D721Med (cell line): Measurements from ENCODE around the gene CHCHD2.
A peak's percentile ranks its signal among the peaks of the same experiment; 100 is the strongest.
"Not testable (repeated sequence)": the region's sequence is repeated elsewhere in the genome, so short reads cannot be mapped to it uniquely, and the experiment has no call there.

Experiments
- DNase-seq: peaks from one replicate; pipeline ENCODE4 v3.0.0; 2011; ENCODE audit warnings: low spot score; ENCODE audit not compliant: insufficient read length
- FAIRE-seq: peaks from 2 replicates; lab custom pipeline; 2011; peaks lifted over from hg19 to GRCh38; lab: Jason Lieb, UNC
- TF ChIP-seq, protein P1 (sequence below): IDR thresholded peaks from 2 replicates; pipeline ENCODE4 v1.5.1; 2012; ENCODE audit warnings: mild to moderate bottlenecking, control low read depth; ENCODE audit not compliant: insufficient read depth; ENCODE audit errors: missing control alignments

Gene CHCHD2

GRCh38 chr7:56106108-56107073 lies at the start of gene CHCHD2:
Gene CHCHD2 (minus strand): TSS chr7:56106476. CDS start chr7:56106413, 63 bp downstream.
- FAIRE-seq (peak; percentile 63), DNase-seq (peak; percentile 87)
- TF ChIP-seq, protein P1, sequence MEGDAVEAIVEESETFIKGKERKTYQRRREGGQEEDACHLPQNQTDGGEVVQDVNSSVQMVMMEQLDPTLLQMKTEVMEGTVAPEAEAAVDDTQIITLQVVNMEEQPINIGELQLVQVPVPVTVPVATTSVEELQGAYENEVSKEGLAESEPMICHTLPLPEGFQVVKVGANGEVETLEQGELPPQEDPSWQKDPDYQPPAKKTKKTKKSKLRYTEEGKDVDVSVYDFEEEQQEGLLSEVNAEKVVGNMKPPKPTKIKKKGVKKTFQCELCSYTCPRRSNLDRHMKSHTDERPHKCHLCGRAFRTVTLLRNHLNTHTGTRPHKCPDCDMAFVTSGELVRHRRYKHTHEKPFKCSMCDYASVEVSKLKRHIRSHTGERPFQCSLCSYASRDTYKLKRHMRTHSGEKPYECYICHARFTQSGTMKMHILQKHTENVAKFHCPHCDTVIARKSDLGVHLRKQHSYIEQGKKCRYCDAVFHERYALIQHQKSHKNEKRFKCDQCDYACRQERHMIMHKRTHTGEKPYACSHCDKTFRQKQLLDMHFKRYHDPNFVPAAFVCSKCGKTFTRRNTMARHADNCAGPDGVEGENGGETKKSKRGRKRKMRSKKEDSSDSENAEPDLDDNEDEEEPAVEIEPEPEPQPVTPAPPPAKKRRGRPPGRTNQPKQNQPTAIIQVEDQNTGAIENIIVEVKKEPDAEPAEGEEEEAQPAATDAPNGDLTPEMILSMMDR, result no peak

DNA sequence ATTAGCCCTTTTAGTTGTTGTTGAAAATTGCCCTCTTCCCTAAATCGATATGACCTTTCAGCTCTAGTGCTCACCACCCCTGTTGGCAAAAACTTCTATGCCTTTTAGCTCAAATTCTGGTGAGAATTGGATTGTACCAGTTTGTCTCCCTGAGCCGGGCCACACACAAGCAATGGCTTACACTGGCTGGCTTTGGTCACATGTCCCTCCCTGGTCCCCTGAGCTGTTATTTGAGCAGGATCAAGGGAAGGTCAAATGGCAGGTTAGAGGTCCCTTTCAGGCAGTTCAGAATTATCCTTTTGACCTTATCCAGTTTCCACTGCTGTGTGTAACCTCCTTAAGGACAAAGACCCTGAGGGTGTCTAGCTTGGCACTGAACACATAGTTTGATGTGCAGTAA lies 24.8 kb upstream of the CHCHD2 start:
- DNase-seq, FAIRE-seq: not testable (repeated sequence)

DNA sequence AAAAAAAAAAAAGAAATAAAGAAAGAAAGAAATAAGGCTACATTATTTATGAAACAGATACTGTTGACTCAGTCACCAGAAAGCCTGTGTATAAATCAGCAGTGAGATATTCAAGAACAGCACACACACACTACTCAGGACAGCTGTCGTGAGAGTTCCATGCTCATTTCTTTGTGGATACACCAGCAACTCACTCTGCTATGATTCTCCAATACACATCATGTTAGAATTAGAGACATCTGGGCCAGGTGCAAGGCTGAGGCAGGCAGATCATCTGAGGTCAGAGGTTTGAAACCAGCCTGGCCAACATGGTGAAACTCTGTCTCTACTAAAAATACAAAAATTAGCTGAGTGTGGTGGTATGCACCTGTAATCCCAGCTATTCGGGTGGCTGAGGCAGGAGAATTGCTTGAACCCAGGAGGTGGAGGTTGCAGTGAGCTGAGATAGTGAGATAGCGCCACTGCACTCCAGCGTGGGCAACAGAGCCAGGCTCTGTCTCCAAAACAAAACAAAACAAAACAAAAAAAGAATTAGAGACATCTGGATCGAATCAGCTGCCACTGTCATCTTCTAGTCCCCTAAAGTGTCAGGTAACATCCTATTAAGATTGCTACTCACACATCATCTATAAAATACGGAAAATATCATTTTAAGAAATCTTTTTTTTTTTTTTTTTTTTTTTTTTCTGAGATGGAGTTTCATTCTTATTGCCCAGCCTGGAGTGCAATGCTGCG lies 21.1 kb upstream of the CHCHD2 start:
- TF ChIP-seq, protein P1, result no peak
- no peak for FAIRE-seq
- no peak for DNase-seq

GRCh38 chr7:56125831-56126230 lies 19.6 kb upstream of the CHCHD2 start:
- TF ChIP-seq, protein P1, result no peak
- no peak for FAIRE-seq
- no peak for DNase-seq

DNA sequence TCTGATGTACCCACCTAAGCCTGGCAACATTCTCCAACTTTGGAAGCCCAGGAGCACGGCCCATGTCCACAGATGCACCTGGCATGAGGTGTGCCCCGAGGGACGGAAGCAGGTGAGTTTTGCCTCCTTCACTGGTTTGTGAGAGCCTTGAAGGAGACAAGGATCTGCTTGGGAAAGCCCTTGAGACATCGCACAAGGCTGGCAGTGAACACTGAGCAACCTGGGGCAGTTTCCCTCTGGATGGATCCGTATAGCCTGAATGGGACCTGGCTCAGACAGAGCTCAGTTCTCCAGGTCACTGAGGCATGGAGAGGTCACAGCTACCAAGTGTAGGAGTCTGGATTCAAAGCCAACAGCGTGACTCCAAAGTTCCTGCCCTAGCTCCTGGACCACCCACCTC lies 18.7 kb upstream of the CHCHD2 start:
- DNase-seq (no peak), FAIRE-seq (no peak)
- TF ChIP-seq, protein P1, result no peak

GRCh38 chr7:56121440-56121839 lies 15.2 kb upstream of the CHCHD2 start:
- FAIRE-seq, result no peak
- no peak for DNase-seq
- TF ChIP-seq, protein P1, result no peak

DNA sequence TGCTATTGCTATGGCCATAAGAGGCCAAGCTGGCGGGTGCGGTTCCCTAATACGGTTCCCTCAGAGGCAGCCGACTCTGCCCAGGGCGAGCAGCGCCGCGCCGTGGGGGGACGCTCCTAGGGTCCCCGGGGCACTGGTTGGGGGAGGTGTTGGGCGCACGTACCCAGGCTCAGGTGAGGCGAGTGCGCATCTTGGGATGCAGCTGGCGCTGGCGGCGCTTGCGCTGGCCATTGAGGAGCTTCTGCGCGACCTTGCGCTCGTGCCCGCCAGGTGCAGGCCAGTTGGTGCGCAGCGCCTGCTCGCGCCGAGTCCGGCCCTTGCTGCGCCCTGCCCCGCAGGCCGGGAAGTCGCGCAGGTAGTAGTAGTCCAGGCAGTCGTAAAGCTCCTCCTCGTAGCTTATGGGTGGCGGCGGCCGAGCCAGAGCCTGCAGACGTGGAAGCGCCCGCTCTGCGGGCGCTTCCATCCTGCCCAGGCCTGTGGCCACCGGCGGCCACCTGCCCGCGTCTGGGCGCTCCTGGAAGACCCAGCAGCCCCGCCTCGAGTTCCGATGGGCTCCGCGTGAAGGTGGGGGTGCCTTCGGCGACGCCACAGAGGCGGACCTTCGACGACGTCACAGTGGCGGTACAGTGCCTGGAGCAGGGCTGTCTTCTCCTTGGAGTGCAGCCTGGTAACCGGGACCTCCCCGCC lies 9.7 kb upstream of the CHCHD2 start, which contains the start of gene NUPR2:
NUPR2 (minus strand) TSS at position 566 of the 687 bp plus-strand sequence; CDS start at position 463, 103 bp downstream.
- TF ChIP-seq, protein P1, result no peak
- DNase-seq (no peak), FAIRE-seq (no peak)

- FAIRE-seq, DNase-seq: not testable (repeated sequence)
Observed at GRCh38 chr7:56112244-56112643, 6.0 kb upstream of the CHCHD2 start.
